Activated T-helper 17 cell treated with anti-CD3 and anti-CD28 coated beads, Interleukin-2, amount 50 U/mL, for 72 hours (primary cell): ENCODE measurements around the gene ENDOV. TPM values are rescaled to one million over a fixed set of nuclear protein-coding genes. Genes with fewer than 3 reads are reported as not detected.

Experiments
- ATAC-seq: fragments of 150-1000 bp; cut with Tn5 transposase; replicated peaks from 2 replicates; pipeline ENCODE4 v1.10.0; 2021; ENCODE audit warnings: mild to moderate bottlenecking, moderate library complexity
- H3K27ac Mint-ChIP-seq: one replicate; pipeline ENCODE4 v1.8.0; 2022; ENCODE audit warnings: mixed read lengths
- H3K27me3 Mint-ChIP-seq: one replicate; pipeline ENCODE4 v1.8.0; 2022; ENCODE audit warnings: mixed read lengths
- H3K36me3 Mint-ChIP-seq: one replicate; pipeline ENCODE4 v1.8.0; 2022; ENCODE audit warnings: low read depth, mild to moderate bottlenecking, mixed read lengths
- H3K4me1 Mint-ChIP-seq: one replicate; pipeline ENCODE4 v1.8.0; 2022; ENCODE audit warnings: mixed read lengths
- H3K4me3 Mint-ChIP-seq: one replicate; pipeline ENCODE4 v1.8.0; 2022; ENCODE audit warnings: mild to moderate bottlenecking, mixed read lengths
- H3K9me3 Mint-ChIP-seq: one replicate; pipeline ENCODE4 v1.8.0; 2022; ENCODE audit warnings: mixed read lengths
- total RNA-seq, 2 donors: library from RNA; stranded (reverse); gene quantifications; one replicate each; pipeline ENCODE4 v1.2.3, GENCODE V29; 2022

Gene ENDOV
- total RNA-seq, 2 donors from 2014 or later, result 9.7 to 20.1 TPM

- H3K27ac Mint-ChIP-seq, result peak overlapping the region; percentile 46
- no peaks in the 10 kb centered on the region for H3K9me3 Mint-ChIP-seq
- no peaks in the 10 kb centered on the region for H3K27me3 Mint-ChIP-seq
- H3K4me3 Mint-ChIP-seq, result no peak overlapping the region
- no peak for ATAC-seq
- H3K36me3 Mint-ChIP-seq, result no peaks in the 10 kb centered on the region
- no peaks in the 10 kb centered on the region for H3K4me1 Mint-ChIP-seq
These were observed 12.7 kb downstream of the ENDOV start for GRCh38 chr17:80427366-80428282.

- Mint-ChIP-seq H3K9me3 (no peaks in the 10 kb centered on the region), H3K4me3 (no peak overlapping the region), H3K27ac (no peak overlapping the region), H3K4me1 (no peaks in the 10 kb centered on the region), H3K27me3 (no peaks in the 10 kb centered on the region), H3K36me3 (no peaks in the 10 kb centered on the region)
- ATAC-seq, result no peak
These were observed 13.4 kb downstream of the ENDOV start for GRCh38 chr17:80428363-80428762.

- no peaks in the 10 kb centered on the region for H3K27me3 Mint-ChIP-seq
- no peaks in the 10 kb centered on the region for H3K36me3 Mint-ChIP-seq
- no peak for ATAC-seq
- no peak overlapping the region for H3K27ac Mint-ChIP-seq
- H3K4me1 Mint-ChIP-seq, result no peaks in the 10 kb centered on the region
- H3K9me3 Mint-ChIP-seq, result no peaks in the 10 kb centered on the region
- H3K4me3 Mint-ChIP-seq, result no peak overlapping the region
These were observed 13.8 kb downstream of the ENDOV start for GRCh38 chr17:80428796-80429195.

GRCh38 chr17:80429356-80430275 lies 14.6 kb downstream of the ENDOV start:
- H3K4me1 Mint-ChIP-seq, result no peaks in the 10 kb centered on the region
- no peak overlapping the region for H3K27ac Mint-ChIP-seq
- ATAC-seq, result no peak
- H3K36me3 Mint-ChIP-seq, result no peaks in the 10 kb centered on the region
- no peaks in the 10 kb centered on the region for H3K27me3 Mint-ChIP-seq
- H3K9me3 Mint-ChIP-seq, result no peaks in the 10 kb centered on the region
- H3K4me3 Mint-ChIP-seq, result no peak overlapping the region

GRCh38 chr17:80430446-80431245 lies 15.7 kb downstream of the ENDOV start:
- no peak overlapping the region for H3K4me3 Mint-ChIP-seq
- no peak for ATAC-seq
- H3K4me1 Mint-ChIP-seq, result no peaks in the 10 kb centered on the region
- H3K36me3 Mint-ChIP-seq, result no peaks in the 10 kb centered on the region
- no peaks in the 10 kb centered on the region for H3K9me3 Mint-ChIP-seq
- H3K27me3 Mint-ChIP-seq, result no peaks in the 10 kb centered on the region
- no peak overlapping the region for H3K27ac Mint-ChIP-seq

- Mint-ChIP-seq H3K4me3 (no peak overlapping the region), H3K9me3 (no peaks in the 10 kb centered on the region), H3K27ac (no peak overlapping the region), H3K4me1 (no peaks in the 10 kb centered on the region), H3K36me3 (no peaks in the 10 kb centered on the region), H3K27me3 (no peaks in the 10 kb centered on the region)
- no peak for ATAC-seq
These were observed 16.6 kb downstream of the ENDOV start for GRCh38 chr17:80431246-80432195.

GRCh38 chr17:80432350-80432955 lies 17.5 kb downstream of the ENDOV start:
- no peaks in the 10 kb centered on the region for H3K27me3 Mint-ChIP-seq
- H3K27ac Mint-ChIP-seq, result no peak overlapping the region
- no peaks in the 10 kb centered on the region for H3K36me3 Mint-ChIP-seq
- no peak for ATAC-seq
- no peaks in the 10 kb centered on the region for H3K4me1 Mint-ChIP-seq
- H3K4me3 Mint-ChIP-seq, result no peak overlapping the region
- no peaks in the 10 kb centered on the region for H3K9me3 Mint-ChIP-seq

GRCh38 chr17:80432961-80433550 lies 18.1 kb downstream of the ENDOV start:
- no peaks in the 10 kb centered on the region for H3K27me3 Mint-ChIP-seq
- no peaks in the 10 kb centered on the region for H3K9me3 Mint-ChIP-seq
- no peak overlapping the region for H3K4me3 Mint-ChIP-seq
- no peaks in the 10 kb centered on the region for H3K4me1 Mint-ChIP-seq
- H3K36me3 Mint-ChIP-seq, result no peaks in the 10 kb centered on the region
- no peak overlapping the region for H3K27ac Mint-ChIP-seq
- ATAC-seq, result no peak

GRCh38 chr17:80433916-80434666 lies 19.1 kb downstream of the ENDOV start:
- H3K4me3 Mint-ChIP-seq, result no peak overlapping the region
- no peaks in the 10 kb centered on the region for H3K27me3 Mint-ChIP-seq
- no peak for ATAC-seq
- no peaks in the 10 kb centered on the region for H3K36me3 Mint-ChIP-seq
- no peaks in the 10 kb centered on the region for H3K9me3 Mint-ChIP-seq
- no peaks in the 10 kb centered on the region for H3K4me1 Mint-ChIP-seq
- H3K27ac Mint-ChIP-seq, result no peak overlapping the region

GRCh38 chr17:80437532-80437931 lies 22.6 kb downstream of the ENDOV start:
- H3K27ac Mint-ChIP-seq, result no peak overlapping the region
- no peak for ATAC-seq
- no peaks in the 10 kb centered on the region for H3K36me3 Mint-ChIP-seq
- no peaks in the 10 kb centered on the region for H3K4me1 Mint-ChIP-seq
- no peak overlapping the region for H3K4me3 Mint-ChIP-seq
- H3K27me3 Mint-ChIP-seq, result peaks cover 2% of the 10 kb centered on the region
- no peaks in the 10 kb centered on the region for H3K9me3 Mint-ChIP-seq

- Mint-ChIP-seq H3K4me3 (no peak overlapping the region), H3K36me3 (no peaks in the 10 kb centered on the region), H3K9me3 (no peaks in the 10 kb centered on the region), H3K27ac (no peak overlapping the region), H3K27me3 (peaks cover 7% of the 10 kb centered on the region), H3K4me1 (no peaks in the 10 kb centered on the region)
- no peak for ATAC-seq
These were observed 23.8 kb downstream of the ENDOV start for GRCh38 chr17:80438806-80439205.

GRCh38 chr17:80439499-80439898 lies 24.5 kb downstream of the ENDOV start:
- H3K9me3 Mint-ChIP-seq, result no peaks in the 10 kb centered on the region
- no peak for ATAC-seq
- H3K27me3 Mint-ChIP-seq, result peaks cover 7% of the 10 kb centered on the region
- H3K4me1 Mint-ChIP-seq, result no peaks in the 10 kb centered on the region
- no peak overlapping the region for H3K27ac Mint-ChIP-seq
- H3K36me3 Mint-ChIP-seq, result no peaks in the 10 kb centered on the region
- no peak overlapping the region for H3K4me3 Mint-ChIP-seq
